ENCODE data around the gene KIAA2012.

DNA sequence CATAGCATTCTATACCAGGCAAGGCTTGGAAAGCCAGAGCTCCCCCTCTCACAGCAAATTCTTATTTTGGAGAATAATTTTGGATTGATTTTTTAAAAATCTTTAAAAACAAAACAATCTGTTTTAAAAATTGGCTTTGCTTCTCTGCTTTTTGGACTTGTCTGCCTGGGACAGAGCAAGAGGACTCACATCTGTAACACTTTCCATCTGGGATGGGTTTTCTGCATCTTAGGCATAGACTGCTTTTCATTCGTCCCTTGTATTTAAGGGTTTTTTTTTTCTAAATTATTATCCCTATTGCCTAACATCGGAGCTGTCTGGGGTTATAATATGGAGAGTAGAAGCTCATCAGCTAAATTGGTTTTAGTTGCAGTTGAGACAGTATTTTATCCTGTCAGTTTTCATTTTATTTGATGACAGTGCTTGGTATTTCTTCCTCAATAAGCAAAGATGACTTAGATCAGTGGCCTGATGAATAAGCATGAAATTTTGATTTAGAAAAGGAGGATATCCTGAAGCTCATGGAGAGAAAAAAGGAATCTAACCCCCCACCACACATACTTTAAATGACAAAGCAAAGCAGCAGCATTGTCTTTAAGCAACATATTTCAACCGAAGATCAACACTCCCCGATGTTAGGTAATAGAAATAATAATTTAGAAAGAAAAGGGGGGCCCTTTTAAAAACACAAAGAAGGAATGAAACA, 41.7 kb upstream of the KIAA2012 start:
- TF ChIP-seq, protein P1, sequence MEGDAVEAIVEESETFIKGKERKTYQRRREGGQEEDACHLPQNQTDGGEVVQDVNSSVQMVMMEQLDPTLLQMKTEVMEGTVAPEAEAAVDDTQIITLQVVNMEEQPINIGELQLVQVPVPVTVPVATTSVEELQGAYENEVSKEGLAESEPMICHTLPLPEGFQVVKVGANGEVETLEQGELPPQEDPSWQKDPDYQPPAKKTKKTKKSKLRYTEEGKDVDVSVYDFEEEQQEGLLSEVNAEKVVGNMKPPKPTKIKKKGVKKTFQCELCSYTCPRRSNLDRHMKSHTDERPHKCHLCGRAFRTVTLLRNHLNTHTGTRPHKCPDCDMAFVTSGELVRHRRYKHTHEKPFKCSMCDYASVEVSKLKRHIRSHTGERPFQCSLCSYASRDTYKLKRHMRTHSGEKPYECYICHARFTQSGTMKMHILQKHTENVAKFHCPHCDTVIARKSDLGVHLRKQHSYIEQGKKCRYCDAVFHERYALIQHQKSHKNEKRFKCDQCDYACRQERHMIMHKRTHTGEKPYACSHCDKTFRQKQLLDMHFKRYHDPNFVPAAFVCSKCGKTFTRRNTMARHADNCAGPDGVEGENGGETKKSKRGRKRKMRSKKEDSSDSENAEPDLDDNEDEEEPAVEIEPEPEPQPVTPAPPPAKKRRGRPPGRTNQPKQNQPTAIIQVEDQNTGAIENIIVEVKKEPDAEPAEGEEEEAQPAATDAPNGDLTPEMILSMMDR (IDR thresholded peaks at IDR 0.05; ENCODE audit: low read length), result no peak
- TF ChIP-seq EZH2 (optimal IDR thresholded peaks at IDR 0.05; ENCODE audit: low read depth, low read length), result no peak
